IMR-90 (cell line): ENCODE results near the gene SIX5.

Experiments
- CEBPB ChIP-seq: IDR thresholded peaks from 2 replicates; pipeline ENCODE4 v1.6.1; 2012; ENCODE audit warnings: low read depth, low read length, improper control_type of control experiment
- CHD1 ChIP-seq: IDR thresholded peaks from 2 replicates; pipeline ENCODE4 v1.6.1; 2012; ENCODE audit warnings: low read depth, low read length, improper control_type of control experiment
- MXI1 ChIP-seq: IDR thresholded peaks from 2 replicates; pipeline ENCODE4 v1.6.1; 2012; ENCODE audit warnings: low read depth, mild to moderate bottlenecking, low read length, moderate library complexity, borderline replicate concordance
- NFE2L2 ChIP-seq: fragments of 150-350 bp; IDR thresholded peaks from 2 replicates; pipeline ENCODE4 v1.6.1; 2016; ENCODE audit warnings: low read depth, mild to moderate bottlenecking, low read length
- POLR2A ChIP-seq: IDR thresholded peaks from 2 replicates; pipeline ENCODE4 v1.6.1; 2012; ENCODE audit warnings: mild to moderate bottlenecking, low read depth, low read length
- RAD21 ChIP-seq: IDR thresholded peaks from 2 replicates; pipeline ENCODE4 v1.6.1; 2012; ENCODE audit warnings: low read length, improper control_type of control experiment
- RFX5 ChIP-seq: IDR thresholded peaks from 2 replicates; pipeline ENCODE4 v1.8.0; 2012; ENCODE audit warnings: low read depth, mild to moderate bottlenecking, low read length, moderate library complexity
- SMC3 ChIP-seq: fragments of 150-350 bp; IDR thresholded peaks from 2 replicates; pipeline ENCODE4 v1.6.1; 2016; ENCODE audit warnings: low read depth, mild to moderate bottlenecking, antibody characterized with exemption, low read length, moderate library complexity
- TF ChIP-seq, protein P1 (sequence below): conservative IDR thresholded peaks from 2 replicates; pipeline ENCODE4 v1.5.1; 2012; ENCODE audit warnings: mild to moderate bottlenecking, low read depth, low read length, improper control_type of control experiment
- TF ChIP-seq, protein P2 (sequence below): fragments of 150-350 bp; IDR thresholded peaks from 2 replicates; pipeline ENCODE4 v1.6.1; 2016; ENCODE audit warnings: low read depth, mild to moderate bottlenecking, low read length, moderate library complexity, borderline replicate concordance
- TF ChIP-seq, protein P3 (sequence below): fragments of 150-350 bp; IDR thresholded peaks from 2 replicates; pipeline ENCODE4 v1.6.1; 2017; ENCODE audit warnings: mild to moderate bottlenecking, antibody characterized with exemption, low read length, low read depth

DNA sequence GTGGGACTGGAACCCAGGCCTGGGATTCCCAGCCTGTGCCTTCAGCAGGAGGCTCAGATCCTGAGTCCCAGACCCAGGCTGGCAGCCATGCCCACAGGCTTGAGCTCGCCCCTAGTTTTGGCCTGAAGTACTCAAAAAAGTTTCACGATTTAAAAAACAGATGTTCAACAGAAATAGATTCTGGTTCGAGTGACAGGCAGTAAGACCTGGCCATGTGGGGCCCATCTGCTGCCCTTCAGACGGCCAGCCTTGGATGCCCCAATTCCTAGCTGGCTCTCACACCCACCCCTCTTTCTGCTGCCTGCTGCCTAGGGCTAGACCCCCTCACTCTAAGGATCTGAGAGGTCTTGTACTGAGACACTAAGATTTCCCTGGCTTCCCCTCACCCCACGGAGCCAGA is 16.0 kb upstream of the SIX5 start:
- TF ChIP-seq, protein P1, sequence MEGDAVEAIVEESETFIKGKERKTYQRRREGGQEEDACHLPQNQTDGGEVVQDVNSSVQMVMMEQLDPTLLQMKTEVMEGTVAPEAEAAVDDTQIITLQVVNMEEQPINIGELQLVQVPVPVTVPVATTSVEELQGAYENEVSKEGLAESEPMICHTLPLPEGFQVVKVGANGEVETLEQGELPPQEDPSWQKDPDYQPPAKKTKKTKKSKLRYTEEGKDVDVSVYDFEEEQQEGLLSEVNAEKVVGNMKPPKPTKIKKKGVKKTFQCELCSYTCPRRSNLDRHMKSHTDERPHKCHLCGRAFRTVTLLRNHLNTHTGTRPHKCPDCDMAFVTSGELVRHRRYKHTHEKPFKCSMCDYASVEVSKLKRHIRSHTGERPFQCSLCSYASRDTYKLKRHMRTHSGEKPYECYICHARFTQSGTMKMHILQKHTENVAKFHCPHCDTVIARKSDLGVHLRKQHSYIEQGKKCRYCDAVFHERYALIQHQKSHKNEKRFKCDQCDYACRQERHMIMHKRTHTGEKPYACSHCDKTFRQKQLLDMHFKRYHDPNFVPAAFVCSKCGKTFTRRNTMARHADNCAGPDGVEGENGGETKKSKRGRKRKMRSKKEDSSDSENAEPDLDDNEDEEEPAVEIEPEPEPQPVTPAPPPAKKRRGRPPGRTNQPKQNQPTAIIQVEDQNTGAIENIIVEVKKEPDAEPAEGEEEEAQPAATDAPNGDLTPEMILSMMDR, result no peak
- TF ChIP-seq RAD21 (no peak), POLR2A (no peak), MXI1 (no peak), CHD1 (no peak), SMC3 (no peak), RFX5 (no peak), CEBPB (no peak), NFE2L2 (no peak)
- TF ChIP-seq, protein P2, sequence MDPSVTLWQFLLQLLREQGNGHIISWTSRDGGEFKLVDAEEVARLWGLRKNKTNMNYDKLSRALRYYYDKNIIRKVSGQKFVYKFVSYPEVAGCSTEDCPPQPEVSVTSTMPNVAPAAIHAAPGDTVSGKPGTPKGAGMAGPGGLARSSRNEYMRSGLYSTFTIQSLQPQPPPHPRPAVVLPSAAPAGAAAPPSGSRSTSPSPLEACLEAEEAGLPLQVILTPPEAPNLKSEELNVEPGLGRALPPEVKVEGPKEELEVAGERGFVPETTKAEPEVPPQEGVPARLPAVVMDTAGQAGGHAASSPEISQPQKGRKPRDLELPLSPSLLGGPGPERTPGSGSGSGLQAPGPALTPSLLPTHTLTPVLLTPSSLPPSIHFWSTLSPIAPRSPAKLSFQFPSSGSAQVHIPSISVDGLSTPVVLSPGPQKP, result no peak
- TF ChIP-seq, protein P3, sequence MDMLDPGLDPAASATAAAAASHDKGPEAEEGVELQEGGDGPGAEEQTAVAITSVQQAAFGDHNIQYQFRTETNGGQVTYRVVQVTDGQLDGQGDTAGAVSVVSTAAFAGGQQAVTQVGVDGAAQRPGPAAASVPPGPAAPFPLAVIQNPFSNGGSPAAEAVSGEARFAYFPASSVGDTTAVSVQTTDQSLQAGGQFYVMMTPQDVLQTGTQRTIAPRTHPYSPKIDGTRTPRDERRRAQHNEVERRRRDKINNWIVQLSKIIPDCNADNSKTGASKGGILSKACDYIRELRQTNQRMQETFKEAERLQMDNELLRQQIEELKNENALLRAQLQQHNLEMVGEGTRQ, result no peak
